Measurements from ENCODE around the gene ST8SIA1.

- TF ChIP-seq, protein P1, sequence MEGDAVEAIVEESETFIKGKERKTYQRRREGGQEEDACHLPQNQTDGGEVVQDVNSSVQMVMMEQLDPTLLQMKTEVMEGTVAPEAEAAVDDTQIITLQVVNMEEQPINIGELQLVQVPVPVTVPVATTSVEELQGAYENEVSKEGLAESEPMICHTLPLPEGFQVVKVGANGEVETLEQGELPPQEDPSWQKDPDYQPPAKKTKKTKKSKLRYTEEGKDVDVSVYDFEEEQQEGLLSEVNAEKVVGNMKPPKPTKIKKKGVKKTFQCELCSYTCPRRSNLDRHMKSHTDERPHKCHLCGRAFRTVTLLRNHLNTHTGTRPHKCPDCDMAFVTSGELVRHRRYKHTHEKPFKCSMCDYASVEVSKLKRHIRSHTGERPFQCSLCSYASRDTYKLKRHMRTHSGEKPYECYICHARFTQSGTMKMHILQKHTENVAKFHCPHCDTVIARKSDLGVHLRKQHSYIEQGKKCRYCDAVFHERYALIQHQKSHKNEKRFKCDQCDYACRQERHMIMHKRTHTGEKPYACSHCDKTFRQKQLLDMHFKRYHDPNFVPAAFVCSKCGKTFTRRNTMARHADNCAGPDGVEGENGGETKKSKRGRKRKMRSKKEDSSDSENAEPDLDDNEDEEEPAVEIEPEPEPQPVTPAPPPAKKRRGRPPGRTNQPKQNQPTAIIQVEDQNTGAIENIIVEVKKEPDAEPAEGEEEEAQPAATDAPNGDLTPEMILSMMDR (IDR thresholded peaks at IDR 0.05; ENCODE audit: insufficient read depth, low read depth, low read length): no peak
- TF ChIP-seq EZH2 (IDR thresholded peaks at IDR 0.05; ENCODE audit: insufficient read depth, low read length): no peak
Measured at GRCh38 chr12:22196236-22196635, 138.3 kb downstream of the ST8SIA1 start.
